GM18861 (cell line): ENCODE measurements around the gene GLI3.
A peak's percentile ranks its signal among the peaks of the same experiment; 100 is the strongest.

Source experiments
- ATAC-seq: cut with Tn5 transposase; IDR thresholded peaks from one replicate; pipeline ENCODE4 v1.9.1; 2021; ENCODE audit not compliant: unreplicated experiment

The GLI3 gene

DNA sequence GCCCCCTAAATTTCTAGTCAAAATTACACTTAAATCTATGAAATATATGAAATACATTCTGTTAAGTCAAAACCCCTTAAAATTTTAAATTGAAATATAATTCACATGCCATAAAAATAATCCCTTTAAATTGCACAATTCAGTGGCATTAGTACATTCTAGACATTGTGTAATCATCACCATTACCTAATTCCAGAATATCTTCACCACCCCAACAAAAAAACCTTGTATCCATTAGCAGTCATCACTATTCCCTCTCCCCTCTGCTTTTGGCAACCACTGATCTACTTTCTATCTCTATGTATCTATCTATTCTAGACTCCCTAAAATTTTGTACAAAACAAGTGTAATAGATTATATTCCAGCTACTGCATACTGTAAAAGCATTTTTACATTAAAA is 261.2 kb downstream of the GLI3 start:
- ATAC-seq: no peak

DNA sequence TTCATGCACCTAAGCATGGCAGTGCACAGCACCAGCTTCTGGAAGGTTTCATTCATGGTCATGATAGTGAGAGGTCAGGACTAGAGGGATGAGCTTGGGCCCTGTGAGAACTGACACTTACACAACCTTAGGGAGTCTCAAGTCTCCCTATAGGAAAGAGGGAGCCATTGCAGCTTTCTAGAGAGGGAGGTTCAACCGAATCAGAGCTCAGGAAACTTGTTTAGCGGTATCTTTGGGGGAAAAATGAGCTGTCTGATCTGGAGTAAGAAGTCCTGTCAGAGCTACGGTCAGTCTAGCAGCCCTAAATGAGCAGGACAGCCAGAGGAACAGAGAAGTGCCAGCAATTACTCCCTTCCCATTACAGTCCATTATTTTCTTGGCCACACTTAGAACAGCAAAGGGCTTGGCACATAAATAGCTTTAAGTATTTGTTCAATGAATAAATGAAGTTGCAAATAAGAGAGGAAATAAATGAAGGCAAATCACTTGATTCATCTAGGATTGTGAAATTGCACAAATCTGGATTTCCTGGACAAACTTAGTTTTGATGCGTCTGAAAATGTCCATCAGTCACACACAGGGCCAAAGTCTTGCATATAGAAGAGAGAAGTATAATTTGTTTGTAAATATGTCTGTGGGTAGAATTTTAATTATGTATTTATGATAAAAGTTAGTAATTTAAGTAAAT is 262.0 kb downstream of the GLI3 start:
- ATAC-seq: no peak

DNA sequence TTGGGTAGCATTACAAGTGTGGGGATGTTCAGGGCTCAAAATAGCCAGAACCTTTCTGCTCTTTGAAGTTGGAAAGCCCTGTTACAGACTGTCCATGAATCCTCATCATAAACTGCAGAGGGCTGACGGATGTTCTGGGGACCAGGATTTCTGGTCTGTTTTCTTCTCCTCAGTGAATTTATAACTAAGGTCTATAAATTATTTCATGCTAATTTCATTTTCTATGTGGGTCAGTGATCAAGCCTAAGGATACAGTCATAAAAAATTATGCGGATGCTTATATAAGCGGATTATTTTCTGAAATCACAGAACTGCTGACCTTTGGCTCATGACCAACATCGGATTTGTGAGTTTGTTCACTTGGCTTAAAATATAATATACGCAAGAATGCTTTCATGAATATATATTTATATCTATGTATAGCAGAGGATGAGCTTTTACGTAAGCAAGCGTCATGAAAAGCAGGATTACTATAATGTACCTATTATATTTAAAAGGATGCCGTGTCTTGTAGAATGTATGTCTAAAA is 263.7 kb downstream of the GLI3 start:
- no peak for ATAC-seq

DNA sequence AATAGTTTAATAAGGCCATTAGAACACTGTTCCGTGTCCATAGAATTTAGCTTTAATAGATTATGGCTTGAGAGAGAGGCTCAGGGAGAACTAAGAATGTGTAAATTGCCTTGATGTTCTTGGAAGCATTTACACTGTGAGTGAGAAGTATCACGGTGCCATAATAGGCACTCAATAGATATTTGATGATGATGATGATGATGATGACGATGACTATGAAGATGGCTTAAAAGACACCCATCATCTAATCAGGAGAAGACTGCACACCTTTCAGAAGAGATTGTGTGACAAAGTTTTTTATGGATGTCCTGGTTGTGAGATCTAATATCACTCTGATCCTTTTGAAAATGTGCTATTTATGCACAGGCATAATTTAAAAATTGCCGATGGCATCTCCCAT is 264.2 kb downstream of the GLI3 start:
- no peak for ATAC-seq

DNA sequence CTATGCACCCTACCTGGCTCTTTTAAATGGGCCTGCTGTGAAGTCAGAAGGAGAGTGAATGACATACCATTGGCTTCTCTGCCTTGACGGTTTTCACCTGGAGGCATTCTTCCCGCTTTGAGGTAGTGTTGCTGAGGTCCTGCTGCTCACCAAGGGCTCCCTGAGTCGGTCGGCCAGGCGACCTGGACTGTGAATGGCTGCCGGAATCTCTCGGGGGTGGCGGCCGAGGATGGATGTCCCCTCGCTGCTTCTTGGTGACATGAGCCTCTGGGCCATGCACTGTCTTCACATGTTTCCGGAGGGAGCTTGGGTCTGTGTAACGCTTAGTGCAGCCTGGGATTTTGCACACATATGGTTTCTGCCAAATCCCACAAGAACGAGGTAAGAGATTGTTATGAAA is 264.7 kb downstream of the GLI3 start:
- no peak for ATAC-seq

DNA sequence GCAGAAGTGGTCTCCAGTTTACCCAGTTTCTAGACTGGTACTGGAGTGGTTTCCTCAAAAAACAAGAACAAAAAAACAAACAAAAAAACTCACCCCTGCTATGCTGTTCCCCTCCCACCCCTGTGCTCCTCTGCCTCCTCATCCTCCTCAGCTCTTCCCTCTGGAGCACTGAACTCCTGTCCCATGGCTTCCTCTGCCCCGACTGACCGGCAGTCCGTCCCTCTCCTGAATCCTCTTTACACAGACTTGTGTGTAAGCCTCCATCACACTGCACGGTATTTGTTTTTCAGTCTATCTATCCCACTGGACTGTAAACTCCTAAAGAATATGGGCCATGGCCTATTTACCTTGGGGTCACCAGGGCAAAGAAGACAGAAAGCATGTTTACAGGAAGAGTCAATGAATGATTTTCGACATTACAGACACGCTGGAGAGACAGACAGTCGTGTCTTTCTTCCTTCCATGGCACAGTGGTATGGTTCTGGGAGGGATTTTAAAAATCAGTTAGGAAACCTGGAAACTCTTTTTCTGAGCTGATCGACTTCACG is 265.3 kb downstream of the GLI3 start:
- no peak for ATAC-seq

DNA sequence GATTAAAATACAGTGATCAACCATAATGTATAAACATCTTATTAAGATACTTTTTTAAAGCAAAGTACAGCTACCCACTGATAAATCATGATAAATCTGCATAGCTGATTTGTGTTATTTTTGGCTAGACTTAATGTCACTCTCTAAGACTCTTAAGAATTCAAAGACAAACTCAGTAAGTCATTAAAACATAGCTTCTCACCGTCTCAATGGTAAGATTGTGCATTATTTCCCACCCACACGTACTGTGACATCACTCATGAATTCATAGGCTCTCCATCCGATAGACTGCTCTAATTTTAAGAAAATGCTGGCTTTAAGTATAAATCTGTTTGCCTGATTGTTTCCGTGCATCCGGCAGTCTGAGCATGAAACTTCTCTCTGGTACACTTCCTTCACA is 266.1 kb downstream of the GLI3 start:
- ATAC-seq: no peak

DNA sequence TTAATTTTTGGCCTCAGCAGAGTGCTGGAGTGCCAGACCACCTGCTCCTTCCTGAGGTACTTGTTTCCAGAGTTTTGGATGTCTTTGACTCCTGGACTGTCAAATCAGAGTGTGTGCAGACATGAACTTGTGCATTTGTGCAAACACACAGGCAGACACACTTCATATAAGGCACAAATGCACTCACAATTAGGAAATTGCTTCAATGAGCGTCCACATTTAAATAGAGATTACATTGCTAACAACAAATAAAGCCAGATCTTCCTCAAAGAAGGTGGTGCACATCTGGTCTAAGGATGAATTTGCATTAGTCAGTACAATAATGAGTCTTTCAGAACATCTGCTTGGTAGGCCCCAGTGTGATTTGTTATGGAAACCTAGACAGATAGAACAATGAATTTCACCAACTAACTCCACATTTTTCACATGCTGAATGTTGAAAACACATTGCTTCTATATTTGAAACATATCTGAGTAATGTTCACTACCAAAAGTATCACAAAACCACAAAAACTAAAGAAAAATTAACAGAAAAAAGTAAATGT is 267.4 kb downstream of the GLI3 start:
- ATAC-seq: no peak

DNA sequence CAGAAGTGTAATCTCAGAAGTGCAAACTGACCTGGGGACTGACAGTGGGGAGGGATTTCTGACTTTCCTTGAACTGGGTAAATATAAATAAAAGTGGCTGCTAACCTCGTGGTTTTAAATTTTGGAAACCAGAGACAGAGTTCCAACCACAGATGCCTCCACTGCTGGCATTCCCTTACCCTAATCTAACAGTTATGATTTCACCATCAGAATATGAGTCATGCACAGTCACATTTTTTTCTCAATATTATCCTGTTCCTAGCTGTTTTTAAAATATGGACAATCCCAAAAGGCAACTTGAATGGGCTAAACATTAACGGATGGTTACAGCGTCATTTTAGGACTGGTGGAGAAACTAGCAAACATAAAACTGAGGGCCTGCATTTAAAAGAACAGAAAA is 269.9 kb downstream of the GLI3 start:
- no peak for ATAC-seq

DNA sequence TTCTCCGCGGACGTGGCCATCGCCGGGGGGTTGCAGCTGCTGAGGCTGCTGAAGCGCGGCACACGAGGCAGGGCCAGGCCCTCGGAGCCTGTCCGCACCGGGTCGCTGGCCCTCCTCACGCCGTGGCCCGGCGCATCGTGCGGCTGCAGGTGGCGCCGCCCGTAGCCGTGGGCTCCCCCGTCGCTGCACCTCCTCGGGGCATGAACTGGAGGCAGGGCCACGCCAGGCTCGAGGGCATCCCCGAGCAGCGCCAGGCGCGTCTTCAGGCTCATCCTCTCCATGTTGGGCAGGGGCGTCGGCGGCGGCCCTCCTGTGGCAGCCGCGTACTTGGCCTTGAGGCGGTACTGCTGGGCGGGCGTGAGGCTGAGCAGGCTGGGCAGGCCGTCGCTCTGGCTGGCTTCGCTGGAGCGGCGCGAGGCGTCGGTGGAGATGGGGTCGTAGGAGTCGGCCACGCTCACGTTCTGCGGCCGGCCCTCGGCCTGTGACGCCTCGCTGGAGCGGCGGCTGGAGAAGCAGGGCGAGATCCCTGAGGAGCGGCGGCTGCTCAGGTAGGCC is 271.0 kb downstream of the GLI3 start:
- no peak for ATAC-seq

DNA sequence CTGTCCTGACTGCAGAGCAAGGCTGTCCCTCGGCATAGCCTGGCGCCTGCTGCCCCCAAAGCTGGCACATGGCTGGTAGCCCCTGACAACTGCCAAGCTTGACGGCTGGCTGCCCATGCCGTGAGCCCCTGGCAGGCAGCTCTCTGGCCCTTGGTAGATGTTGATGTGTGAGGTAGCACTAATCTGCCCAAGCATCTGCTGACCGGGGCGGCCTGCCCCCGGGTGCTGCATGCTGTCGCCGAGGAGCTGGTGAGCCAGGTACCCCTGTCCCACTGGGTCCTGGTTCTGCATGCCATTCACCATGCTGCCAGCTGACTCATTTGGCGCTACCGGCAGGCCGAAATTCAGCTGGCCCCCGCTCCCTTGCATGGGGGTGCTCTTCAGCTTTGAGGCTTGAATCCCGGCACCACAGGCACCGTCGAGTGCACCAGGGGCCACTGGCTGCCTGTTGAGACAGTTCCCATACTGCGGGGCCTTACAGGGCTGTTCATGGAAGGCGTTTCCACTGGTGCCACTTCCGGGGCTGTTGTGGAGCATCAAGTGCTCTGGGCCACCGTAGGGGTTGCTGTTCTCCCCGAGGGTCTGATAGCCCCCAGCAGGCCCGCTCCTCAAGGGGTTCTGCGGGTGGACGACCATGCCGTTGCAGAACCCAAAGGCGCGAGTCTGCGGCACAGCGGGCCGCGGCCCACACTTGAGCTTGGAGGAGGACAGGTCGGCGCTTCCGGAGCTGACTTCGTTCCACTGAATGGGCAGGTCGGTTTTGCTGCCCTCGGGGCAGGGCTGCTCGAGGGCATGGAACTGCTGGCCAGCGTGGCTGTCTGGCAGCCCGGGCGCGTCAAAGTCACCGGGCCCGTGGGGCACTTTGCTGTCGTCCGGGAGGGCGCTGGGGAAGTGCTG is 271.9 kb downstream of the GLI3 start:
- ATAC-seq: no peak

DNA sequence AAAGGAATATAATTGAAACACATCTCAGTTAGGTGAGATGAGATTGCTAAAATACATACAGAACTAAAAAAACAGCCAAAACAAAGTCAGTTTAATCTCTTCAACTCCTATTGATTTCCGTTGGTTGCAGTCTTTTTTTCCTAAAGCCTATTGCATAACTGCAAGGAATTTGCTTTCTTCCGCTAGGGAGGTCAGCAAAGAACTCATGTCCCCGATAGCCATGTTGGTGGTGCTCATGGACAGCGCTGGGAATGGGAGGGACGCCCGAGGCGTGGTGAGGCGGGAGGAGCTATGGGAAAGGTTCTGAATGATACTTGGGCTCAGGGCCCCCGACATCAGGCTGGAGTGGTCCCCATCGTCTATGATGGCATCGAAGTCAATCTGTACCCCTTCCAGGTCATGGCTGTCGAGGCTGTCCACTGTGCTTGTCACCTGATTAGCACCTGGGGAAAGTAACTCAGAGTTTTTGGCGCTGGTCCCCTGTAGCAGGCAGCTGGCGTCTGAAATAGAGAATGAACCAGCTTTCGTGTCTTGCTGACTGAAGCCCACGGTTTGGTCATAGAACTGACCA is 272.7 kb downstream of the GLI3 start:
- ATAC-seq: no peak

DNA sequence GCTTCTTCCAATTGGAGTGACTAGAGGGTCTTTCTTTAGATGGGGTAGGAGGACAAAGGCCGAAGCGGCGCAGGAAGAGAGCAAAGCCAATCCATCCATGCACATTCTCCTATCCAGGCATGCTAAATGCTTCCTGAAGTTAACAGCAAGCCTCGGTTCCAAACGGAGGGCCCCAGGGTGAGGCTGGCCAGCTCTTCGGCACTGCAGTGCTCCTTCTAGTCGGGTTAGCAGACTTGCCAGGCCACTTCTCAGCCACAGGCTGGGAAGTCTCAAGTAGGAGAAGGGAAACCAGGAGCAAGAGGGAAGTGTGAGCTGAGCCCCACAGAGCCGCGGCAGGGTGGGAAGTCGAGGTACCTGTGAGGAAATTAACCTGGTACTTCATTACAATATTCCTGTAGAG is 280.3 kb downstream of the GLI3 start:
- no peak for ATAC-seq

DNA sequence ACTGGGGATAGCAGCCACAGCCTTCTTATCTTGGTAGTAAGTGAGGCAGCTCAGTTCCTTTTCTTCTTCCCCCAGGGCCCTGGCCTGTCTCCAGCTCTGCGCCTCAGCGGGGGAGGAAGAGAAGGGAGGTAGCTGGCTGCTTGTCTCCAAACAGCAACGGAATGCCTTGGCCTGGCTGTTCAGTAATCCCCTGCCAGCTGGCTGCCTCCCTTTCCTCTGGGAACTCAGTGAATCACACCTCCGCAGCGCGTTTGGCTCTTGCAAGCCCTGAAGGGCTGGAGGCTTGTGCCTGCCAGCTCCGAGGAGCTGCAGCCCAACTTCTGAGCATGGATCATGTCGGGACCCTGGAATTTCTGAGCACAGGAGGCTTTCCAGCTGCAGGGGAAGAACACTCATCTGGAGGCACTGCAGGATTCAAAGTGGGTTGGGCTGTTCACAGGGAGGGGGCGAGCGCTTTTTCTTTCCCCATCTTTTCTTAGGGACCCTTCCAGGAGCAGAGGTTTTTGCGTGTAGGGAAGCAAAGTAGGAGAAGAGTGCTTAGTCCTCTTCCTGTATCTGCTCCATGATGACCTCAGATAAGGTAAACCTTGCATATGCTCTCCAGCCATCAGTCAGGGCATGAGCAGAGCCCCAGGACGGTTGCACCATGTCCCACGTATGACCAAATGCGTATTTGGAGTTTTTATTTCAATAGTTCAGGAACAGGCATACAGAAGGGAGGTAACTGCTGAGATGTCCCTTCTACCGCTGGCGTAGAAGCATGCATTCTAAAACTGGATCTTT is 280.9 kb downstream of the GLI3 start:
- no peak for ATAC-seq

DNA sequence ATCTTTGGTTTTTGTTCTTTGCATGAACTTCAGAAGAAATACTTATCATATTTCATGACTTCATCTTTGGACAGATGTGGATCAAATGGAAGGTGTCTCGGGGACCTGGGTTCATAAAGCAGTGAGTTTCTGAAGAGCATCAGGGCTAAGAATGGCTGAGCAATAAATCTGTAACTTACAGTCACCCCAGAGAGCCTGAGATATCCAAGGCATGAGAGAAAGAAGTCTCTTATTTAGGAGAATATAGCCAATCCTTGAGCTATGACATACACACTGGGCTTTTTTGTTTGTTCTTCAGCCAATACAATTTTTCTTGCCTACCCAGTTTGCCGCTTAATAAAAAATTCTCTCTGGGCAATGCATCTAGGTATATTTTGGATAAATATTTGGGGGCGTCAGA is 281.6 kb downstream of the GLI3 start:
- no peak for ATAC-seq

DNA sequence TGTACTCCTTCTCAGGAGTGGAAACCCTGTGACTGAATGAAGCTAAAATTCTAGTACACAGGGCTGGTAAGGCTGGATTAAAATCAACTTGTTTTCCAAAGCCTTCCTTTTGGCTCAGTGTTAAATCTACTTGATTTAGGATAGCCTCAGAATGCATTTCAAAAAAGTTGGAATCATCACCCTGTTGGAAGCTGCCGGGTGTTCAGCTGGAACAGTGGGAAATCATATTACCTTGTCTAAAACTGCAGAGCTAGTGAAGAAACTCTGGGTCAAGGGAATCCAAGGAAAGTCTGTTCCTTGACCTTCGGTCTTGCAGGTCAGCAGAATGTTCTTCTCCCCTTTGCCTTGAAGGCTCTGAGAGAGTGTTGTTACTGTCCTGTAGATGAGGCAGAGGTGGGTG is 282.0 kb downstream of the GLI3 start:
- ATAC-seq: no peak

DNA sequence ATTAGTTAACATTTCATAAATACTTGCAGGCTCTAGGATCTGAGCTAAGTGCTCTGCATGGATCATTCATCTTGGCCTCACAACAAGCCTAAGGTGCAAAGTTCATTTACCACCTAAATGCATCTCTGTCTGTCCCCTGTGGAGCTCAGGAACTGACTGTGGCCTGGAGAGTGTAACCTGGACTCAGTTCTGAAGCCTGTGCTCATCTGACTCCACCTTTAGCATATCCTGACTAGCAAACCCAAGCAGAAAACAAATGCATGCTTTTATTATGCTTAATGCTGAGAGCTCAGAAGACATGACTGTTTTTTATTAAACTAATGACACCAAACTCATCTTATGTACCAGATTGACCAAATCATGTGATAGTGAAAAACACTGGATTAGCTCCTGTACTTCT is 288.5 kb downstream of the GLI3 start:
- no peak for ATAC-seq

DNA sequence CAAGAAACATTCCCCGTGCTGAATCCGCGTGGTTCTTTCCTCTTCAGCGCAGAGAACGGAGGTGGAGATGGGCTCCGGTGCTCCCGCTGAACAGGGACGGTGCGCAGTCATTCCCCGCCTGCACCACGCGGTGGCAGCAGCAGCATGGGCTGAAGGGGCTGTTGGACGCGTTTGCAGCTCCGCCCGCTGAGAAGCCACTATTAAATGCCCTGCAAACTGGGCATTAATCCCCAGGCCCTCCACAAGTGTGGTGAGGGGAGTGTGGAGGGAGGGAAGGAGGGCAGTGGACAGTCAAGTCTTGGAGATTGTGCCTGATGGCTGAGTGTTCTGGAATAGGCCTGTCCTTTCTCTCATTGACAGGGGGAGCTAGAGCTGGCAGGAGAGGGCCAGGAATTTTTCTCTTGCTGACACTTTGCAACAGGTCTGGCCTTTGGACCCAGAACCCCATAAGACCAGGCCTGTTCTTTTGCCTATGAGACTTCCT is 293.9 kb downstream of the GLI3 start:
- peak; percentile 89 for ATAC-seq

DNA sequence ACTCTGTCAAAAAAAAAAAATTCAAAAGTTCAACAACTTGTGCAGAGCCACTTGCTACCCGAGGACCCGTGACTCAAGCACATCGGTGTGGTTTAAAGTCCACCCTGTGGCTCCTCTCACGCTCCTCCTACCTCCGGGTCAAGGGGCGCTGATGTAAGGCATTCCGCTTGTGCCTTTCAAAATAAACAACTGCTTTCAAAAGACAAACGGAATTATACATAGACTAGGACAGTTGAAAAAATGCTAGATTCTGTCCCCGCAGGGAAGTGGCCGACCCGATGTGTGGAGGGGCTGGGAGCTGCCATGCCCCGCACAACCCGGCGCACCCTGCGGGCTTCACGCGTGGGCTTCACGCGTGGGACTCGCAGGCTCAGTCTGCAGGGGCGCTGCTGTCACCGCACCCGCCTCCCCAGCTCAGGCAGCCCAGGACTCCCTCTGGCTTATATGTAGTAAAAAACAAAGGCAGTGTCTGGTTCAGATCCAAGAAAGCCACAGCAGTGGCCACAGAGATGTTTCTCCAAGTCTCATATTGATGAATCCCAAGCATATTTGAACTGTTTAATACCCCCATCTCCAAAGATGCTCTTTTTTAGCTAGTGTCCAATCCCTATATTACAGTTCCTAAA is 294.4 kb downstream of the GLI3 start:
- peak; percentile 6 for ATAC-seq
